GM21515 (cell line): ENCODE data around the gene DDX1.

Experiments
- ATAC-seq: cut with Tn5 transposase; IDR thresholded peaks from one replicate; pipeline ENCODE4 v1.9.1; 2021; ENCODE audit not compliant: unreplicated experiment

DDX1 gene

GRCh38 chr2:15626967-15627366 lies 35.3 kb downstream of the DDX1 start:
- ATAC-seq: no peak

GRCh38 chr2:15627817-15628684 lies 36.4 kb downstream of the DDX1 start:
- no peak for ATAC-seq

DNA sequence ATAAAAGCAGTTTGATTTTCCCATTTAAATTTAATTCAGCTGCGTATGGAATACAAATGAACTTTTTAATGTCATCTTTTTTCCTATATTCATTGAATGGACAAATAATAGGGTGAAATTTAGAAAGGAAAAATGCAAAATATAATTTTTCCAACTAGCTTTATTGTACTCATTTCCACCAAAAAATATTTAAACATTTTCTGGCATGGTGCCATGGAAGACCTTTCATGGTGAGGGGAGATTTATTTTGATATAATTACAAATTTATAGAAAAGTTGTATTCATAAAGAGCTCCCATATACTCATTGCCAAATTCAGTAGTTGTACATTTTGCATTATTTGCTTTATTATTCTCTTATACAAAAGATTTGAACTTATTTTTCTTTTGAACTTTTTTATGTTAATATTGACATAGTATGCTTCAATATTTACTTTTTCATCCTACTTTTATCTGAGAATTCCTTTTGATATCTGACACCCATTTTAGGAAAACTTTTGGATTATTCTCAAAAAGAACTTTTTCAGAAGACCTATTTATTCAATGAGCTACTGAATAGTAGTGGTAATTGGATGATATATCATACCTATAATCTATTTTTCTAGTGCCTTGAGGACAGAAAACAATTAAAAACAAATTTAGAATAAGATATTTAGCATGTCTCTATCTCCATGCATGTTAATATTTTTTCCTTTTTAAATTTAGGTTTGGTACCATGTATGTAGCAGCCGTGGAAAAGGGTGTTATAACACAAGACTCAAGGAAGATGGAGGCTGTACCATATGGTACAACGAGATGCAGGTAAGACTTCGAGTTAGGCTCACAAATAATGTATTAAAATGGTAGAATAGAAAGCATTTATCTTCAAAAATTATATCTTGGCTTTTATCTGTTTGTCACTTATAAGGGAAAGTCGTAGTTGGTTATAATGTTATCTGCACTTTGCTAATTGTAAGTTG lies 37.5 kb downstream of the DDX1 start:
- ATAC-seq: no peak

DNA sequence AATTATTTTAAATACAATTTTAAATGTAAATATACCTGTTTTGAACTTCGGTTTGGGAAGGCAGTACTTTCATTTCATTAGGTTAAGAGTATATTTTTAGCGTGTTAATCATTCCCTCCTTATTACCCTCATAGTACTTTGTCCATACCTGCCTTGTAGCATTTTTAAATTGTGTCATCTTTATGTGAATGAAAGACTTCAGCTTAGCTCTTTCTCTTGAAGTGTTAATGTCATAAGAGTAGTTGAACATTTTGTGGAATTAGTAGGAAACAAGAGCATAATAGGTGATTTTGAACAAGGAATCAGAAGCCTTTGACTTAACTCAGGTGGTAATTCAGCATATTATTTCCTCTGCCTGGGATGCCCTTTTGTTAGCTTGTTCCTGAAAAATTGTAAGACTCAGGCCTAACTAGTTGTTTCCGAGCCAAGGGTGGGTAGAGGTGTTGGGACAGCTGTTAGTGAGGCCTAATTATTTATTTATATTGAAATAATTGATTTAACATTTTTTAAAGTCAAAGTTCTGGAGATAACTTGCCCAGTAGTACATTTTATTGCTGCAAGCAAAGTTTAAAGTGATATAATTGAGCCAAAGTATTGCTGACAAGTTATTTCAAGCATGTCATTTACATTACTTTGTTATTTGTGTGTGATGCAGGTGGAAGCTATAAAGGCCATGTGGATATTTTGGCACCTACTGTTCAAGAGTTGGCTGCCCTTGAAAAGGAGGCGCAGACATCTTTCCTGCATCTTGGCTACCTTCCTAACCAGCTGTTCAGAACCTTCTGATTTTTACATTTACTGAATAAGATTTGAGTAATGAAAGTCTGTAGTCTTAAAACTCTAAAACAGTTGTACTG lies 38.7 kb downstream of the DDX1 start:
- no peak for ATAC-seq

GRCh38 chr2:15630978-15631719 lies 39.5 kb downstream of the DDX1 start:
- ATAC-seq: no peak

- no peak for ATAC-seq
Observed at GRCh38 chr2:15631883-15632282, 40.2 kb downstream of the DDX1 start.

- no peak for ATAC-seq
Observed at GRCh38 chr2:15633043-15633970, 41.6 kb downstream of the DDX1 start.

GRCh38 chr2:15633971-15634346 lies 42.3 kb downstream of the DDX1 start:
- no peak for ATAC-seq

- no peak for ATAC-seq
Observed at GRCh38 chr2:15634846-15635490, 43.3 kb downstream of the DDX1 start.

GRCh38 chr2:15636972-15637785 lies 45.5 kb downstream of the DDX1 start:
- peak; percentile 90 for ATAC-seq

DNA sequence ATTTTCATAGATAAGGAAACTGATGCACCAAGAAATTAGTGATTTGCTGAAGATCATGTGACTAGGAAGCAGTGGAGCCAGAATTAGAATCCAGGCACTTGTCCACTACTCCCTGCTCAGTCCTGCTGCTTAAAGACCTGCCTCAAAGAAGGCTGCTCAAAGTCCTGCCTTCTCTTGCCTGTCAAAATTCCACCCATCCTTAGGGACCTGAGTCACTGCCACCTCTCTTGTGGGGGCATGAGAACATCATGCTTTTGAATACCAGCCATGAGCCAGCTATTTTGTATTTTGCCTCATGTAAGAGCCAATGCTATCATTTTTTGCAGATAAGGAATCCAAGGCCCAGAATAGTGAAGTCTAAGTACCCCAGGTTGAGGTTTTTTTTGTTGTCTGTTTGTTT lies 47.1 kb downstream of the DDX1 start:
- ATAC-seq: no peak

GRCh38 chr2:15639323-15640251 lies 47.9 kb downstream of the DDX1 start:
- no peak for ATAC-seq

DNA sequence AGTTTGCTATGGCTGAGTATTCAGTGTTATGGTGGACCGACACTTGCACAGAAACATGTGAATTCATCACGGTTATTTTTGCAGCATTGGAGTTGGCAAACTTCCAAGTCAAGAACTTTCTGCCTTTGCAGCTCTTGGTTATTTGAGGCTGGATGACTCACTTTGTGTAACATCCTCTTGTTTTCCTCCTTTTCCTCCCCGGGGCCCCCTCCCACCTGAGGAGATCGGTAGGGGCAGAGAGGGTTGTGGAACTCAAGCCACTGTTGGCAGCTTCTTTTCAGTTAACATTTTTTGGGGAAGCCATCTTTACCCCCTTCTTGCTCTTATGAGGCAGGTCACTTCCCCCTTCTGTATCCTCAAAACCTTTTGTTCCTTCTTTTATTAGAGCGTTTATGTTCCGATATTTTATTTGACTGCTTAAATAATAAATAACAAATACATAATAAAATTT lies 48.6 kb downstream of the DDX1 start:
- ATAC-seq: no peak

GRCh38 chr2:15640784-15641183 lies 49.1 kb downstream of the DDX1 start:
- ATAC-seq: no peak

- ATAC-seq: no peak
Observed at GRCh38 chr2:15641530-15641982, 49.9 kb downstream of the DDX1 start.

DNA sequence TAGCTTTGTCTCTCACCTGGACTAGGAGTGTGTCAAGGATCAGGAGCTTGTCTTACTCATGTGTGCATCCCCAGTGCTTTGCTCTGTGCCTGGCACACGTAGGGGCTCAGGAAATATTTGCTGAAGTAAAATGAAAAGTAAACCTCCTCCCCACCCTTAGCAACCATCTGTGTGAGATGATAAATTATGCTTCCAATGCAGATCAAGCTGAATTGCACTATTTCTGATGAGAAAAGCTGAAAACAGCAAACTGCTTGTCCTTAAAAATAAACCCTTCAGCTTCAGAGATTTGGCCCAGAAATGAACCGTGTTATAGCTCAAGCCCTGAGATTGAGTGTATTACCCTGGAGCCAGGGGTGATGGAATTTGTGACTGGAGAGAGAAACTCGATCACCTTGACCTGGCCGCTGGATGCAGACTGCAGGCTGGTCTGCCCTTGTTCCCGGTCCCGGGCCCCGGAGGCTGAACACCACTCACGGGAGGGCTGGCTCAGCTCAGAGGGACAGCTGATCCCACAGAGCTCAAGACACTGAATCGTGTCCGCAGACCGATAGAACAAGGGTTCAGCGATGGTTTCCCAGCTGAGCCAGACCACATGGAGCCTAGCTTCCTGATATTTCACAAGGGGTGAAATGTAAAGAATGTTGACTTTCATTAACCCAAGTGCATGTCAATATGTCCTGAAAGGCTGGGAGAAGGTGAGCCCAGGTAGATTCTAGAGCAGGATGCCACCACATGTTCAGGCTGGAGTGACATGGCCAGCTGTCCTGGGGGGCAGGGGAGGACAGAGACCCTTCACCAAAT lies 50.5 kb downstream of the DDX1 start:
- ATAC-seq: no peak
